ENCODE measurements around the gene EXOC7. TPM values are rescaled to one million over a fixed set of nuclear protein-coding genes. Genes with fewer than 3 reads are reported as not detected.

The EXOC7 gene
- total and polyA plus RNA-seq, 2 of the 4 experiments (the other 2 are of a cell fraction) = 85.9 to 118 TPM

- DNase-seq = no peak
- POLR2A ChIA-PET (ENCODE audit: unreplicated experiment) = no interaction called here
Observed at GRCh38 chr17:76134911-76135809, 31.6 kb upstream of the EXOC7 start.

More at GRCh38 chr17:76134911-76135809, 31.6 kb upstream of the EXOC7 start:
- Histone ChIP-seq H3K14ac (replicated peaks; ENCODE audit: low read depth, low read length) (no peak overlapping the region), H4K5ac (ENCODE audit: low read depth, low read length) (no peak overlapping the region), H3K4me1 (ENCODE audit: control insufficient read depth, insufficient read depth, low read length) (no peaks in the 10 kb centered on the region), H2BK5ac (ENCODE audit: low read depth, low read length, poor library complexity, severe bottlenecking) (no peak overlapping the region), H4K91ac (ENCODE audit: insufficient read depth, low read depth, low read length) (no peak overlapping the region), H3K4me2 (ENCODE audit: low read depth, low read length) (no peak overlapping the region), H3K79me1 (ENCODE audit: low read depth in 1 of 2, low read length in 2 of 2) (no peaks in the 10 kb centered on the region), H4K8ac (ENCODE audit: low read depth in 2 of 2, low read length in 2 of 2) (no peak overlapping the region), H3K4me3 (ENCODE audit: insufficient read depth, low read depth, low read length) (no peak overlapping the region), H2BK120ac (ENCODE audit: low read depth, low read length) (no peak overlapping the region), H3K36me3 (ENCODE audit: control insufficient read depth, insufficient read depth, low read length) (no peaks in the 10 kb centered on the region), H2AK9ac (replicated peaks; ENCODE audit: low read depth, low read length, poor library complexity) (peak overlapping the region; percentile 42), H3K9me3 (ENCODE audit: control insufficient read depth, insufficient read depth, low read length) (no peaks in the 10 kb centered on the region), H3K9ac (ENCODE audit: low read depth, low read length) (no peak overlapping the region), H2AK5ac (ENCODE audit: low read depth, low read length) (no peak overlapping the region), H3K9me1 (ENCODE audit: insufficient read depth, low read length) (no peaks in the 10 kb centered on the region), H3K56ac (ENCODE audit: extremely low read depth, insufficient read depth, low read length) (no peak overlapping the region), H3K4ac (ENCODE audit: low read depth, low read length) (no peak overlapping the region), H2AFZ (replicated peaks; ENCODE audit: low read length, poor library complexity) (peak overlapping the region; percentile 51), H2BK20ac (ENCODE audit: low read depth, low read length) (no peak overlapping the region), H3K27me3 (ENCODE audit: control insufficient read depth, insufficient read depth, low read length) (peaks cover 88% of the 10 kb centered on the region), H3K18ac (ENCODE audit: low read depth, low read length) (no peak overlapping the region), H3K27ac (ENCODE audit: insufficient read depth, low read length) (no peak overlapping the region), H4K20me1 (ENCODE audit: insufficient read depth, low read length) (no peaks in the 10 kb centered on the region), H2BK15ac (ENCODE audit: low read depth, low read length) (no peak overlapping the region), H3K23ac (ENCODE audit: low read depth, low read length) (no peak overlapping the region)
- dilution Hi-C loops (cut with HindIII; ENCODE audit: low sequenced_read_pairs, unreplicated experiment) (no loop called here), intact Hi-C loops (cut with micrococcal nuclease) (loop anchor here (5.0 kb wide), 1 partner anchor 132 kb away; the partner anchor contains the start of gene UBALD2), in situ Hi-C loops (cut with MboI; ENCODE audit: low sequenced_read_pairs) (no loop called here)
- TF ChIP-seq RFX5 (IDR thresholded peaks at IDR 0.05; ENCODE audit: low read depth, low read length) (no peak), CEBPB (IDR thresholded peaks at IDR 0.05; ENCODE audit: low read depth, low read length) (no peak), MAFK (IDR thresholded peaks at IDR 0.05; ENCODE audit: low read depth, low read length) (no peak), BHLHE40 (IDR thresholded peaks at IDR 0.05; ENCODE audit: low read depth, low read length) (no peak), POLR2A (IDR thresholded peaks at IDR 0.05; ENCODE audit: low read depth, low read length) (no peak), RAD21 (IDR thresholded peaks at IDR 0.05; ENCODE audit: low read length) (no peak)
- 8% methylated on average over 5 of the region's 22 CpGs; no CpG with 5 or more reads in 1 of the 2 experiments for WGBS, 2 experiments (ENCODE audit: extremely low coverage in 2 of 2, insufficient read length in 1 of 2)
- no peak for ATAC-seq (ENCODE audit: low read depth)
- BruUV-seq (replicated peaks) = no TSS peak
- CTCF ChIA-PET = interaction anchor here (0.7 kb wide), 1 partner anchor 10 kb away, joined by 4 read pairs; no protein-coding TSS in a partner anchor

All from IMR-90 (cell line).